GM21360 (cell line): ENCODE results near the gene HVCN1.
"Not testable (repeated sequence)": the region's sequence is repeated elsewhere in the genome, so short reads cannot be mapped to it uniquely, and the experiment has no call there.

Experiments
- ATAC-seq: cut with Tn5 transposase; IDR thresholded peaks from one replicate; pipeline ENCODE4 v1.9.1; 2021; ENCODE audit warnings: mild to moderate bottlenecking, moderate library complexity; ENCODE audit not compliant: unreplicated experiment

Gene HVCN1

GRCh38 chr12:110619534-110619953 lies 69.4 kb downstream of the HVCN1 start:
- peak; percentile 48 for ATAC-seq

- no peak for ATAC-seq
These were observed 72.3 kb downstream of the HVCN1 start for GRCh38 chr12:110616471-110617115.

GRCh38 chr12:110615171-110615570 lies 73.7 kb downstream of the HVCN1 start:
- ATAC-seq: no peak

- peak; percentile 88 for ATAC-seq
These were observed 74.9 kb downstream of the HVCN1 start, which contains the start of gene TCTN1 for GRCh38 chr12:110613771-110614684. TCTN1 (plus strand) TSS chr12:110614129; CDS start chr12:110614183, 54 bp downstream.

GRCh38 chr12:110613071-110613770 lies 75.7 kb downstream of the HVCN1 start:
- no peak for ATAC-seq

GRCh38 chr12:110606253-110606611 lies 82.7 kb downstream of the HVCN1 start:
- ATAC-seq: no peak

- not testable (repeated sequence) for ATAC-seq
These were observed 86.7 kb downstream of the HVCN1 start for GRCh38 chr12:110602085-110602814.

- ATAC-seq: no peak
These were observed 88.7 kb downstream of the HVCN1 start for GRCh38 chr12:110600254-110600653.

GRCh38 chr12:110599334-110599733 lies 89.6 kb downstream of the HVCN1 start:
- ATAC-seq: no peak
